Stomach (tissue), 4 donors: ENCODE data around the gene NSMCE1.

Experiments used
- EP300 ChIP-seq: sonication (generic); formaldehyde crosslinking; IDR thresholded peaks from one replicate; pipeline ENCODE4 v1.6.1; 2017; ENCODE audit warnings: antibody characterized with exemption
- POLR2A ChIP-seq, 4 donors: fragments of 450-650 bp; IDR thresholded peaks; one replicate each; pipeline ENCODE4 v1.6.1; 2016; ENCODE audit warnings: antibody characterized with exemption in 4 of 4, control low read depth in 2 of 4, mild to moderate bottlenecking in 1 of 4, moderate library complexity in 1 of 4
- POLR2AphosphoS5 ChIP-seq, 3 donors: sonication (generic); formaldehyde crosslinking; IDR thresholded peaks; one replicate each; pipeline ENCODE4 v1.6.1; 2016; ENCODE audit warnings: antibody characterized with exemption in 3 of 3
- TF ChIP-seq, protein P1 (sequence below), 7 experiments: fragments of 450-650 bp in 4 of 7; fragments of 200-600 bp in 3 of 7; sonication (generic) in 3 of 7; IDR thresholded peaks; one replicate each; pipeline ENCODE4 v1.5.1; 2016 to 2019; ENCODE audit warnings: antibody characterized with exemption in 7 of 7, control low read depth in 2 of 7, mild to moderate bottlenecking in 1 of 7

DNA sequence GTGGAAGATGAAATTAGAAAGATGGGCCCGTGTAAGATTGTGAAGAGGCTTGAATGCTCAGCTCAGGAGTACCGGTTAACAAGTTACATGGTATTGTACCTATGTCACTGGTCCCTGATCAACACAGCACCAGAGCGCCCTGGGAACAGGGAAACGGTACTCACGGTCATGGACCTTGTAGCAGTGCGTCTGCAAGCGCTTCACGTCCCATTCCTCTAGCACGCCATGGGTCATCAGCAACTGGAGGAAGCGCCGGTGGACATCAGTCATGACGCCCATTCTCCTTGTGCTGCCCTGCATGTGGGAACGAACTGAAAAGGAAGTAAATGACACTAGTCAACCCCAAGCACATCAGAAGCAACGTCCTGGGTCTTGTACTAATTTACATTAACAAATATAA is 11.3 kb downstream of the NSMCE1 start:
- TF ChIP-seq, protein P1, sequence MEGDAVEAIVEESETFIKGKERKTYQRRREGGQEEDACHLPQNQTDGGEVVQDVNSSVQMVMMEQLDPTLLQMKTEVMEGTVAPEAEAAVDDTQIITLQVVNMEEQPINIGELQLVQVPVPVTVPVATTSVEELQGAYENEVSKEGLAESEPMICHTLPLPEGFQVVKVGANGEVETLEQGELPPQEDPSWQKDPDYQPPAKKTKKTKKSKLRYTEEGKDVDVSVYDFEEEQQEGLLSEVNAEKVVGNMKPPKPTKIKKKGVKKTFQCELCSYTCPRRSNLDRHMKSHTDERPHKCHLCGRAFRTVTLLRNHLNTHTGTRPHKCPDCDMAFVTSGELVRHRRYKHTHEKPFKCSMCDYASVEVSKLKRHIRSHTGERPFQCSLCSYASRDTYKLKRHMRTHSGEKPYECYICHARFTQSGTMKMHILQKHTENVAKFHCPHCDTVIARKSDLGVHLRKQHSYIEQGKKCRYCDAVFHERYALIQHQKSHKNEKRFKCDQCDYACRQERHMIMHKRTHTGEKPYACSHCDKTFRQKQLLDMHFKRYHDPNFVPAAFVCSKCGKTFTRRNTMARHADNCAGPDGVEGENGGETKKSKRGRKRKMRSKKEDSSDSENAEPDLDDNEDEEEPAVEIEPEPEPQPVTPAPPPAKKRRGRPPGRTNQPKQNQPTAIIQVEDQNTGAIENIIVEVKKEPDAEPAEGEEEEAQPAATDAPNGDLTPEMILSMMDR (IDR thresholded peaks at IDR 0.05), result no peak
- TF ChIP-seq POLR2A (IDR thresholded peaks at IDR 0.05) (no peak), EP300 (no peak), POLR2AphosphoS5 (IDR thresholded peaks at IDR 0.05) (no peak)
